HG02798 (cell line): Measurements from ENCODE around the gene EP400.

Source experiments
- ATAC-seq: cut with Tn5 transposase; IDR thresholded peaks from one replicate; pipeline ENCODE4 v1.9.1; 2021; ENCODE audit warnings: mild to moderate bottlenecking; ENCODE audit not compliant: unreplicated experiment, poor library complexity

The EP400 gene

DNA sequence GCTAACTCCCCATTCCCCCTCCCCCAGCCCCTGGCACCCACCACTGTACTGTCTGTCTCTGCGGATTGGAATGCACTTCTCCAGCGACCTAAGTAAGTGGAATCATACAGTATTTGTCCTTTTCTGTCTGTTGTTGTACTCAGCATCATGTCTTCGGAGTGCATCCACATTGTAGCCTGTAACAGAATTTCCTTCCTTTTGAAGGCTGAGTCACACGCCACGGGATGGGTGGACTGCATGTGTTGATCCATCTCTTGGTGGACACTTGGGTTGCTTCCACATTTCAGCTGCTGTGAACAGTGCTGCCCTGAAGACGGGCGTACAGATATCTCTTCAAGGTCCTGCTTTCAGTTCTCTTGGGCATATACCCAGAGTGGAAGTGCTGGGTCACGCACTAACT, 160.0 kb downstream of the EP400 start:
- ATAC-seq, result no peak

- no peak for ATAC-seq
Observed at GRCh38 chr12:132110677-132111076, 160.9 kb downstream of the EP400 start.

- no peak for ATAC-seq
Observed at GRCh38 chr12:132111654-132112304, 162.0 kb downstream of the EP400 start.

DNA sequence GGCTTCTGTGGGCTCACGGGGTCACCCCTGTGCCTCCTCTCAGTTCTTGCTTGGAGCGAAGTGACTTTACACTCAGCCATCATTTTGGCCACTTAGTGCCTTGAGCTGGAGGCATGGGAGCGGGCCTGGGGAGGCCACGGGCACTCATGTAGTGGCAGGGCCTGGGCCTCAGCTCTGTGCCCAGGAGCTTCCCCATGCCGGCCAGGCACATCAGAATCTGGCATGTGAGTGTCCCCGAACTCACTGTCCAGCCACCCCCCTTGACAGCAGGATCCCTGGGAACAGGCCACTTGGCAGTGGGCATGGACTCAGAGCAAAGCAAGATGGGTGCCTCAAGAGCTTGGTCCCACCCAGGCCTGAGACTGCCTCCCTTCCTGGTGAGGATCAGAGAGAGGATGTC, 164.9 kb downstream of the EP400 start:
- no peak for ATAC-seq

- no peak for ATAC-seq
Observed at GRCh38 chr12:132115500-132115899, 165.8 kb downstream of the EP400 start.

DNA sequence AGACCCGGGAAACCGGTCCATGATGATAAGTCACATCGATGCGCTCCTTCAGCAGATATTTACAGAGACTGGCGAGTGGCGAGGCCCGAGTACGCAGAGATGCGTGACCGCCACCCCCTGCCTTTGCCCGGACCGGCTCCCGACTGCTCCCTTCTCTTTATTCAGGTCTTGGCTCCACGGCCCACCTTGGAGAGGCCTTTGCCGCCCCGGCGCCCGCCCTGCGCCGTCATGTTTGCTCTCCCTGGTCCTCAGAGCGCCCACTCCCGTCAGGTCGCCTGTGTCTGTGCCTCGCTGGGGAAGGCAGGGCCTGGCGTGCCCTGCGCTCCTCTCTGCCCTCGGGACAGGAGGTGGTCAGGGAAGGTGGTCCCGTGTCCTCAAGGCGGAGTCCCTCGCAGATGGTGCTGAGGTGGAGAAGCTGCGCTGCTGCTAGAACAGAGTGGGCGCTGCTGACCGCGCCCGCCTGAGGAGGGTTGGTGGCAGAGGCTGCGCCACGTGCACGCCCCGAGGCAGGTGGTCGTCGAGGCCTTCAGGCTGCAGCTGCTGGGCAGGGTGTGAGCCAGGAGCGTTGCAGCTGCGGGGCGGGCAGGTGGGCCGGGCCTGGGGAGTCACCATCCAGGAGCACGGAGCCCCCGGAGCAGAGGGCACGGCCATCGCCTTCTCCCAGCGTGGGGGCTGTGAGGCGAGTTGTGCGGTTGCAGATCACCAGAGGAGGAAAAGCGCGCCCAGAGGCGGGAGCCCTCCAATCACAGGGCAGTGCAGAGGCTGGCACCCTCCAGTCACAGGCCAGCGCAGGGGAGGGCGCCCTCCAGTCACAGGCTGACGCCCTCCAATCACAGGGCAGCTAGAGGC, 167.2 kb downstream of the EP400 start:
- ATAC-seq, result no peak

- ATAC-seq, result no peak
Observed at GRCh38 chr12:132117558-132117875, 167.8 kb downstream of the EP400 start.

DNA sequence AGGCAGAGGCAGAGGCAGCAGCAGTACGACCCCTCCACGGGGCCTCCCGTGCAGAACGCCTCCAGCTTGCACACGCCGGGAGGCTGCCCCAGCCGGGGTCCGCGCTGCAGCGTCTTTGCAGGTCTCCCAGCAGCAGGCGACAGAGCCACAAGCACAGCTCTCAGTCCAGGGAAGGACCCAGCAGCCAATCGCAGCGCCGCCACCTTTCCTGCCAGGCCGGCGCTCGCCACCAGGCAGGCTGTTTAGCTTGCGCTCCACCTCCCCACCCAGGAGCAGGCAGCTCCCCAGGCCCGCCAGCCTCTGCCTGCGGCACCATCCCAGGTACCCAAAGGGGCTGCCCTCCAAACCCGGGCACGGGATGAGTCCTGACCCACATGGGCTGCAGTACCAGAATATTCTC, 169.1 kb downstream of the EP400 start:
- ATAC-seq, result no peak

DNA sequence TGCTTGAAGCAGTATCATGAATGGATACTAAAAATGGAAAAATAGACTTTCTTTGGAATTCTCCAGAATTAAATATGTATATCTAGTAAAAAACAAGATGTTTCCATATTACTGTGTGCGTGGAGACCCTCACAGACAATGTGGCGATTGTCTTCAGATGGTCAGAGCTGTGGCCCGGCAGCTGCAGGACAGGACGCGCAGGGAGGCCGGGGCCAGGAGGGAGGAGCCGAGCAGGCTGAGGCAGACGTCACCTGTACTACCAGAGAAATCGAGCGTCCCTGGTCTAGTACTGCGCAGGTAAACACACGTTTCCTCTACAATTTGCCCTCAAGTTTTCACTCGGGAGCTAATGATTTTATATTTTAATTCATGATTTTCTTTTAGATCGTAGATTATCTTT, 171.5 kb downstream of the EP400 start:
- no peak for ATAC-seq

- ATAC-seq, result no peak
Observed at GRCh38 chr12:132123970-132124765, 174.4 kb downstream of the EP400 start.

DNA sequence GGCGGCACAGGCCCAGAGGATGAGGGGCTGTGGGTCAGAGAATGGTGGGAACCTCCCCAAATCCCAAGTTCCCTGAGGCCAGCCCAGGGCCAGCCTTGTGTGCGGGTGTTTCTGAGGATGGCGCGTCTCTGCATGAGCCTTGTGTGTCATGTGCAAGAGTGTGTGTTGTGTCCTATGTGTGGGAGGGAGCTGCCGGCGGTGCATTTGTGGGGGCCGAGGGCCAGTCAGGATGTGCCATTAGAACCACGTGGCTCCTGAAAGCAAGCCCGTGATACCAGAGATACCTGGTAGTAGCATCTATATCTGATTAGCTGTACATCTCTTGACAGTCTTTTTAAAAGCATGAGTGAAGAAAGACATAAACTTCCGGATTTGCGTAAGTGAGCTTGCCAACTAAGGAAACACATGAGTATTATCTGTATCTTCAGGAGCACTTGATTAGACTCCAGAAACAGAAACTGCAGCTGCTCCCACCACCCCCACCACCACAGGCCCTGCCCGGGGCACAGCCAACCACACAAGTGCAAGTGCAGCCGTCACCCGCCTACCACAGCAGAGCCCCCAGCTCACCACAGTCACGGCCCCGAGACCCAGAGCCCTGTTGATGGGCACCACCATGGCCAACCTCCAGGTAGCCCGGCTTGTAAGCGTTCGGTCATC, 175.2 kb downstream of the EP400 start:
- ATAC-seq, result no peak

- ATAC-seq, result no peak
Observed at GRCh38 chr12:132125736-132126135, 176.0 kb downstream of the EP400 start.

DNA sequence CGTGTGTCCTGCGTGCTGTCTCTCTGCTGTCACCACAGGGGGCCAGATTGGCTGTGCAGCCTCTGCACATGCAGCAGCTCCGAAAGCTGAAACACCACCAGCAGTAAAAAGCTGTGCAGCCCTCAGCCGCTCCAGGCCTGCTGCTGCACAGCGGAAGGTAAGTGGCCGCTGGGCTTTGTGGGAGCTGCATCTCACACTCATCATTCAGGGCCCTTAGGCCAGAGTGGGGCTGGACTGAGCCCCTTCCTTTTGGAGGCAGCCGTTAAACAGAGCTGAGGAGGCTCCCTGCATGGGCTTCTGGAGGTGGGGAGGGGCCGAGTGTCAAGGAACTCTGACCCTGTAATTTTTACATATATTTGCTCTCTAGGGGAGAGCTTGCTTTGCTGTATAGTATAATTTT, 177.3 kb downstream of the EP400 start:
- no peak for ATAC-seq

- ATAC-seq, result no peak
Observed at GRCh38 chr12:132129007-132129406, 179.3 kb downstream of the EP400 start.

DNA sequence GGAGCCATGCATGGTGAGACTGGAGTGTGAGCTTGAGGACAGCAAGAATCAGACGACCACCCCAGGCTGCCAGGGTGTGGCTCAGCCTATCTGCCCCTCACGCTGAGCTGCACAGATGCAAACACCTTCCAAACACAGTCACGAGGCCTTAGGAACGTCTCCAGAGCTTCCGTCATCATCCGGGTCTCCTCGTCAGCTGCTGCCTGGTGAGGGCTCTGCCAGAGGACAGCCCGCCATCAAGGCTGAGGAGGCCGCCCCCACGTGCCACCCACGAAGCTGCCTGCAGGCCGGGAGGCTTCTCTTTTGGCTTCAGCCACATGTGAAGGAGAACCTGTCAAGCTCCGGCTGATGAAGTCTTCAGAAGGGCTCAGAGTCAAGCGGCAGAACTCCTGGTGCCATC, 180.9 kb downstream of the EP400 start:
- ATAC-seq, result no peak
